Effector memory CD8-positive, alpha-beta T cell (primary cell): ENCODE data around the gene PTPRT.
"Not testable (repeated sequence)": the region's sequence is repeated elsewhere in the genome, so short reads cannot be mapped to it uniquely, and the experiment has no call there.

Experiments used
- ATAC-seq: fragments of 150-1000 bp; cut with Tn5 transposase; replicated peaks from 2 replicates; pipeline ENCODE4 v1.10.0; 2021; ENCODE audit warnings: mild to moderate bottlenecking, moderate library complexity
- DNase-seq, 3 experiments: peaks; one replicate each; pipeline ENCODE4 v3.0.0; 2021
- H3K27ac Mint-ChIP-seq, 2 donors: one replicate each; pipeline ENCODE4 v1.8.0; 2022; ENCODE audit warnings: mild to moderate bottlenecking in 2 of 2, mixed read lengths in 2 of 2, moderate library complexity in 2 of 2
- H3K27me3 Mint-ChIP-seq, 2 donors: one replicate each; pipeline ENCODE4 v1.8.0; 2022; ENCODE audit warnings: mixed read lengths in 2 of 2
- H3K36me3 Mint-ChIP-seq: one replicate; pipeline ENCODE4 v1.8.0; 2022; ENCODE audit warnings: mild to moderate bottlenecking, moderate library complexity, mixed read lengths; ENCODE audit not compliant: insufficient read depth
- H3K4me1 Mint-ChIP-seq, 2 donors: one replicate each; pipeline ENCODE4 v1.8.0; 2022; ENCODE audit warnings: low read depth in 2 of 2, mixed read lengths in 2 of 2
- H3K4me3 Mint-ChIP-seq, 2 donors: one replicate each; pipeline ENCODE4 v1.8.0; 2022; ENCODE audit warnings: mild to moderate bottlenecking in 2 of 2, mixed read lengths in 2 of 2, moderate library complexity in 2 of 2
- H3K9me3 Mint-ChIP-seq, 2 donors: one replicate each; pipeline ENCODE4 v1.8.0; 2022; ENCODE audit warnings: mixed read lengths in 2 of 2

Gene PTPRT

GRCh38 chr20:42267793-42268384 lies 921.8 kb downstream of the PTPRT start:
- ATAC-seq (no peak), DNase-seq (no peak)
- Mint-ChIP-seq H3K4me1 (no peaks in the 10 kb centered on the region), H3K27ac (no peak overlapping the region), H3K27me3 (no peaks in the 10 kb centered on the region), H3K4me3 (no peak overlapping the region), H3K9me3 (peaks cover 7 to 29% of the 10 kb centered on the region in 2 donors), H3K36me3 (no peaks in the 10 kb centered on the region)

- H3K27me3 Mint-ChIP-seq = no peaks in the 10 kb centered on the region
- no peak overlapping the region for H3K27ac Mint-ChIP-seq
- DNase-seq = no peak
- H3K4me3 Mint-ChIP-seq = no peak overlapping the region
- no peak for ATAC-seq
- H3K36me3 Mint-ChIP-seq = no peaks in the 10 kb centered on the region
- H3K9me3 Mint-ChIP-seq = peaks cover 10 to 28% of the 10 kb centered on the region in 2 donors
- H3K4me1 Mint-ChIP-seq = no peaks in the 10 kb centered on the region
Measured at GRCh38 chr20:42261766-42262270, 927.9 kb downstream of the PTPRT start.

- no peak for DNase-seq
- no peak for ATAC-seq
- Mint-ChIP-seq H3K4me3 (no peak overlapping the region), H3K27ac (no peak overlapping the region), H3K36me3 (no peaks in the 10 kb centered on the region), H3K9me3 (peaks cover 12 to 28% of the 10 kb centered on the region in 2 donors), H3K27me3 (no peaks in the 10 kb centered on the region), H3K4me1 (no peaks in the 10 kb centered on the region)
Measured at GRCh38 chr20:42260184-42260583, 929.5 kb downstream of the PTPRT start.

GRCh38 chr20:42259389-42259788 lies 930.3 kb downstream of the PTPRT start:
- no peaks in the 10 kb centered on the region for H3K4me1 Mint-ChIP-seq
- no peaks in the 10 kb centered on the region for H3K27me3 Mint-ChIP-seq
- no peak for ATAC-seq

GRCh38 chr20:42258564-42259302 lies 931.0 kb downstream of the PTPRT start:
- Mint-ChIP-seq H3K27me3 (no peaks in the 10 kb centered on the region), H3K4me1 (no peaks in the 10 kb centered on the region), H3K27ac (no peak overlapping the region), H3K4me3 (no peak overlapping the region), H3K9me3 (peaks cover 10 to 18% of the 10 kb centered on the region in 2 donors), H3K36me3 (no peaks in the 10 kb centered on the region)
- ATAC-seq (no peak), DNase-seq (no peak)

More at GRCh38 chr20:42259389-42259788, 930.3 kb downstream of the PTPRT start:
- DNase-seq = no peak
- H3K36me3 Mint-ChIP-seq = no peaks in the 10 kb centered on the region
- peaks cover 12 to 22% of the 10 kb centered on the region in 2 donors for H3K9me3 Mint-ChIP-seq
- no peak overlapping the region for H3K4me3 Mint-ChIP-seq
- no peak overlapping the region for H3K27ac Mint-ChIP-seq

GRCh38 chr20:42255821-42256220 lies 933.9 kb downstream of the PTPRT start:
- no peaks in the 10 kb centered on the region for H3K27me3 Mint-ChIP-seq
- H3K4me1 Mint-ChIP-seq = no peaks in the 10 kb centered on the region
- no peak for ATAC-seq

GRCh38 chr20:42254673-42255072 lies 935.0 kb downstream of the PTPRT start:
- Mint-ChIP-seq H3K9me3 (peaks cover 9 to 17% of the 10 kb centered on the region in 2 donors), H3K27ac (no peak overlapping the region), H3K36me3 (no peaks in the 10 kb centered on the region), H3K27me3 (no peaks in the 10 kb centered on the region), H3K4me3 (no peak overlapping the region), H3K4me1 (no peaks in the 10 kb centered on the region)
- ATAC-seq (no peak), DNase-seq (no peak)

More at GRCh38 chr20:42255821-42256220, 933.9 kb downstream of the PTPRT start:
- Mint-ChIP-seq H3K36me3 (no peaks in the 10 kb centered on the region), H3K9me3 (peaks cover 12 to 17% of the 10 kb centered on the region in 2 donors), H3K27ac (no peak overlapping the region), H3K4me3 (no peak overlapping the region)
- DNase-seq = no peak

GRCh38 chr20:42252116-42252515 lies 937.6 kb downstream of the PTPRT start:
- Mint-ChIP-seq H3K4me1 (no peaks in the 10 kb centered on the region), H3K9me3 (peaks cover 14 to 22% of the 10 kb centered on the region in 2 donors), H3K27ac (no peak overlapping the region), H3K4me3 (no peak overlapping the region), H3K36me3 (no peaks in the 10 kb centered on the region), H3K27me3 (no peaks in the 10 kb centered on the region)
- ATAC-seq = no peak
- DNase-seq = no peak

- no peaks in the 10 kb centered on the region for H3K4me1 Mint-ChIP-seq
Measured at GRCh38 chr20:42218621-42219374, 970.9 kb downstream of the PTPRT start.

GRCh38 chr20:42214074-42214473 lies 975.6 kb downstream of the PTPRT start:
- Mint-ChIP-seq H3K36me3 (no peaks in the 10 kb centered on the region), H3K27ac (no peak overlapping the region), H3K9me3 (peaks cover 7 to 18% of the 10 kb centered on the region in 2 donors), H3K4me3 (no peak overlapping the region), H3K4me1 (no peaks in the 10 kb centered on the region), H3K27me3 (no peaks in the 10 kb centered on the region)
- DNase-seq = no peak
- ATAC-seq = no peak

More at GRCh38 chr20:42218621-42219374, 970.9 kb downstream of the PTPRT start:
- Mint-ChIP-seq H3K4me3 (no peak overlapping the region), H3K9me3 (peaks cover 4 to 17% of the 10 kb centered on the region in 2 donors), H3K27me3 (no peaks in the 10 kb centered on the region), H3K27ac (no peak overlapping the region), H3K36me3 (no peaks in the 10 kb centered on the region)
- DNase-seq (no peak), ATAC-seq (no peak)

- Mint-ChIP-seq H3K4me1 (no peaks in the 10 kb centered on the region), H3K36me3 (no peaks in the 10 kb centered on the region), H3K27me3 (no peaks in the 10 kb centered on the region), H3K27ac (no peak overlapping the region), H3K9me3 (peaks cover 10 to 23% of the 10 kb centered on the region in 2 donors), H3K4me3 (no peak overlapping the region)
- ATAC-seq (no peak), DNase-seq (no peak)
Measured at GRCh38 chr20:42212391-42212790, 977.3 kb downstream of the PTPRT start.

GRCh38 chr20:42206557-42206956 lies 983.1 kb downstream of the PTPRT start:
- H3K4me3 Mint-ChIP-seq, ATAC-seq, H3K9me3 Mint-ChIP-seq, H3K4me1 Mint-ChIP-seq, H3K27me3 Mint-ChIP-seq, H3K27ac Mint-ChIP-seq, DNase-seq, H3K36me3 Mint-ChIP-seq: not testable (repeated sequence)

GRCh38 chr20:42204109-42204660 lies 985.5 kb downstream of the PTPRT start:
- H3K27ac Mint-ChIP-seq = no peak overlapping the region
- H3K4me1 Mint-ChIP-seq = no peaks in the 10 kb centered on the region
- ATAC-seq (no peak), DNase-seq (no peak)
- peaks cover 6% of the 10 kb centered on the region in 2 donors for H3K9me3 Mint-ChIP-seq
- H3K4me3 Mint-ChIP-seq = no peak overlapping the region
- H3K36me3 Mint-ChIP-seq = no peaks in the 10 kb centered on the region
- no peaks in the 10 kb centered on the region for H3K27me3 Mint-ChIP-seq
